Measurements from ENCODE around the gene MMP17. TPM values are rescaled to one million over a fixed set of nuclear protein-coding genes. Genes with fewer than 3 reads are reported as not detected.
A peak's percentile ranks its signal among the peaks of the same experiment; 100 is the strongest.

Gene MMP17
- total RNA-seq, 1 experiment from 2014 or later = 3.4 TPM

GRCh38 chr12:131828671-131829355 is 620 bp downstream of the MMP17 start:
- DNase-seq (ENCODE audit: low spot score) = no peak
- in situ Hi-C loops (cut with HindIII; ENCODE audit: low sequenced_read_pairs) = no loop called here

GRCh38 chr12:131829356-131829747 is 1.2 kb downstream of the MMP17 start:
- in situ Hi-C loops (cut with HindIII; ENCODE audit: low sequenced_read_pairs) = no loop called here

GRCh38 chr12:131829791-131830334 is 1.7 kb downstream of the MMP17 start:
- no peak for DNase-seq (ENCODE audit: low spot score)
- in situ Hi-C loops (cut with HindIII; ENCODE audit: low sequenced_read_pairs) = no loop called here

More at GRCh38 chr12:131829356-131829747, 1.2 kb downstream of the MMP17 start:
- DNase-seq (ENCODE audit: low spot score) = no peak

GRCh38 chr12:131830335-131830913 is 2.2 kb downstream of the MMP17 start:
- peak; percentile 30 for DNase-seq (ENCODE audit: low spot score)
- in situ Hi-C loops (cut with HindIII; ENCODE audit: low sequenced_read_pairs) = no loop called here

GRCh38 chr12:131830914-131831571 is 2.9 kb downstream of the MMP17 start:
- in situ Hi-C loops (cut with HindIII; ENCODE audit: low sequenced_read_pairs) = no loop called here
- DNase-seq (ENCODE audit: low spot score) = no peak

- DNase-seq (ENCODE audit: low spot score) = no peak
- in situ Hi-C loops (cut with HindIII; ENCODE audit: low sequenced_read_pairs) = no loop called here
Measured at GRCh38 chr12:131831635-131832041, 3.4 kb downstream of the MMP17 start.

GRCh38 chr12:131832321-131833231 is 4.4 kb downstream of the MMP17 start:
- peak; percentile 18 for DNase-seq (ENCODE audit: low spot score)
- in situ Hi-C loops (cut with HindIII; ENCODE audit: low sequenced_read_pairs) = no loop called here

- in situ Hi-C loops (cut with HindIII; ENCODE audit: low sequenced_read_pairs) = no loop called here
- no peak for DNase-seq (ENCODE audit: low spot score)
Measured at GRCh38 chr12:131833288-131833895, 5.2 kb downstream of the MMP17 start.

GRCh38 chr12:131833896-131834641 is 5.9 kb downstream of the MMP17 start:
- in situ Hi-C loops (cut with HindIII; ENCODE audit: low sequenced_read_pairs) = no loop called here
- DNase-seq (ENCODE audit: low spot score) = no peak

- in situ Hi-C loops (cut with HindIII; ENCODE audit: low sequenced_read_pairs) = no loop called here
- DNase-seq (ENCODE audit: low spot score) = no peak
Measured at GRCh38 chr12:131834798-131835615, 6.8 kb downstream of the MMP17 start.

- DNase-seq (ENCODE audit: low spot score) = no peak
- in situ Hi-C loops (cut with HindIII; ENCODE audit: low sequenced_read_pairs) = no loop called here
Measured at GRCh38 chr12:131835616-131836171, 7.5 kb downstream of the MMP17 start.

GRCh38 chr12:131836193-131836592 is 8.0 kb downstream of the MMP17 start:
- in situ Hi-C loops (cut with HindIII; ENCODE audit: low sequenced_read_pairs) = no loop called here
- no peak for DNase-seq (ENCODE audit: low spot score)

GRCh38 chr12:131836714-131837397 is 8.7 kb downstream of the MMP17 start:
- no peak for DNase-seq (ENCODE audit: low spot score)

GRCh38 chr12:131840643-131841416 is 12.6 kb downstream of the MMP17 start:
- in situ Hi-C loops (cut with HindIII; ENCODE audit: low sequenced_read_pairs) = no loop called here
- DNase-seq (ENCODE audit: low spot score) = no peak

More at GRCh38 chr12:131836714-131837397, 8.7 kb downstream of the MMP17 start:
- in situ Hi-C loops (cut with HindIII; ENCODE audit: low sequenced_read_pairs) = no loop called here

GRCh38 chr12:131841547-131841946 is 13.4 kb downstream of the MMP17 start:
- no peak for DNase-seq (ENCODE audit: low spot score)
- in situ Hi-C loops (cut with HindIII; ENCODE audit: low sequenced_read_pairs) = no loop called here

GRCh38 chr12:131842169-131842568 is 14.0 kb downstream of the MMP17 start:
- DNase-seq (ENCODE audit: low spot score) = no peak
- in situ Hi-C loops (cut with HindIII; ENCODE audit: low sequenced_read_pairs) = no loop called here

All from G401 (cell line).